Measurements from ENCODE around the gene LTO1.

LTO1 gene

DNA sequence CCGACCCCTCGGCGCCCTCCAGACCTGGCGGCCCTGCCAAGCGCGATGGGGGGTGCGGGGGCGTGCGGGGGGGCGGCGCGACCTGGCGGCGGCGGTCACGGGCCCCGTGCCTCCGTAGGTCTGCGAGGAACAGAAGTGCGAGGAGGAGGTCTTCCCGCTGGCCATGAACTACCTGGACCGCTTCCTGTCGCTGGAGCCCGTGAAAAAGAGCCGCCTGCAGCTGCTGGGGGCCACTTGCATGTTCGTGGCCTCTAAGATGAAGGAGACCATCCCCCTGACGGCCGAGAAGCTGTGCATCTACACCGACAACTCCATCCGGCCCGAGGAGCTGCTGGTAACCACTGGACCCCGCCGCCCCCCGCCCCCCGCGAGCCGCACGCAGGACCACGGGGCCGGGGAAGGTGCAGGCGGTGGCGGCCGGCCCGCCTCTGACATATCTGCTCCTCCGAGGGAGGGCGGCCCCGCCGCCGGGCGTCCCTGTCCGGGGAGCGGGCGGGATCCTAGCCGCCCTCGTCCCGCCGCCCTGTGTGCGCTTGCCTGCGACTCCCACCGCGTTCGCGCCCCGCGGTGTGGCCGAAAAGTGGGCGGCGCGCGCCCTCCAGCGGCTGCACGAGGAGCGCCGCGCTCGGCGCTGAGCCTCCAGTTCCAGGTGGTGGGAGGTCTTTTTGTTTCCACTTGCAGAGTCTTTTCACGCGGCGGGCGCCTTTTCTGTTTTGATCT is 32.1 kb downstream of the LTO1 start:
- in situ Hi-C loops (cut with HindIII; ENCODE audit: low pct_ligation_motif_present, low sequenced_read_pairs), result no loop called here

DNA sequence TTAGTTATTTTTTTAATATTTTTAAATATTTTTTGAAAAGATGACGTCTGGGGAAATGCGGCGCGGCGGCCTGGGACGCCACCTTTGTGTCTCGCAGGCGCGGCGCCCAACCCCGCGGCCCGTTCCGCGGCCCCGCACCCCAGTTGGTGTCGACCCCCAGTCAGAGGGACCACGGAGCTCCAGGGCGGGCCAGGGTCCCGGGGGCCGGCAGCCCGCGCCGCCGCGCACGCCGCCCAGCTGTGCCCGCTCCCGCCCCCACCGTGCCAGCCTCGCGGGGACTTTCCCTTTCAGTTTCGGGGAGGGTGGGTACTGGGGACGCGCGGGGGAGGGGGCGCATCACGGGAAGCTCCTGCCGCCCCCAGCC is 32.6 kb downstream of the LTO1 start:
- Histone ChIP-seq H3K36me3 (replicated peaks) (peaks cover 45% of the 10 kb centered on the region), H3K4me3 (ENCODE audit: low read depth, low read length) (peak overlapping the region; percentile 98), H3K27ac (peak overlapping the region; percentile 87), H3K27me3 (replicated peaks) (no peaks in the 10 kb centered on the region)
- in situ Hi-C loops (cut with HindIII; ENCODE audit: low pct_ligation_motif_present, low sequenced_read_pairs), result no loop called here
- DNase-seq, result no peak
- TF ChIP-seq, protein P1, sequence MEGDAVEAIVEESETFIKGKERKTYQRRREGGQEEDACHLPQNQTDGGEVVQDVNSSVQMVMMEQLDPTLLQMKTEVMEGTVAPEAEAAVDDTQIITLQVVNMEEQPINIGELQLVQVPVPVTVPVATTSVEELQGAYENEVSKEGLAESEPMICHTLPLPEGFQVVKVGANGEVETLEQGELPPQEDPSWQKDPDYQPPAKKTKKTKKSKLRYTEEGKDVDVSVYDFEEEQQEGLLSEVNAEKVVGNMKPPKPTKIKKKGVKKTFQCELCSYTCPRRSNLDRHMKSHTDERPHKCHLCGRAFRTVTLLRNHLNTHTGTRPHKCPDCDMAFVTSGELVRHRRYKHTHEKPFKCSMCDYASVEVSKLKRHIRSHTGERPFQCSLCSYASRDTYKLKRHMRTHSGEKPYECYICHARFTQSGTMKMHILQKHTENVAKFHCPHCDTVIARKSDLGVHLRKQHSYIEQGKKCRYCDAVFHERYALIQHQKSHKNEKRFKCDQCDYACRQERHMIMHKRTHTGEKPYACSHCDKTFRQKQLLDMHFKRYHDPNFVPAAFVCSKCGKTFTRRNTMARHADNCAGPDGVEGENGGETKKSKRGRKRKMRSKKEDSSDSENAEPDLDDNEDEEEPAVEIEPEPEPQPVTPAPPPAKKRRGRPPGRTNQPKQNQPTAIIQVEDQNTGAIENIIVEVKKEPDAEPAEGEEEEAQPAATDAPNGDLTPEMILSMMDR (IDR thresholded peaks at IDR 0.05; ENCODE audit: low read depth, low read length, missing control alignments), result no peak

More for the DNA sequence above, 32.1 kb downstream of the LTO1 start:
- peak overlapping the region; percentile 98 for H3K4me3 ChIP-seq (ENCODE audit: low read depth, low read length)
- peak; percentile 55 for DNase-seq
- peak overlapping the region; percentile 87 for H3K27ac ChIP-seq
- no peaks in the 10 kb centered on the region for H3K27me3 ChIP-seq (replicated peaks)
- H3K36me3 ChIP-seq (replicated peaks), result peaks cover 50% of the 10 kb centered on the region
- TF ChIP-seq, protein P1 (IDR thresholded peaks at IDR 0.05; ENCODE audit: low read depth, low read length, missing control alignments), result peak; percentile 69

DNA sequence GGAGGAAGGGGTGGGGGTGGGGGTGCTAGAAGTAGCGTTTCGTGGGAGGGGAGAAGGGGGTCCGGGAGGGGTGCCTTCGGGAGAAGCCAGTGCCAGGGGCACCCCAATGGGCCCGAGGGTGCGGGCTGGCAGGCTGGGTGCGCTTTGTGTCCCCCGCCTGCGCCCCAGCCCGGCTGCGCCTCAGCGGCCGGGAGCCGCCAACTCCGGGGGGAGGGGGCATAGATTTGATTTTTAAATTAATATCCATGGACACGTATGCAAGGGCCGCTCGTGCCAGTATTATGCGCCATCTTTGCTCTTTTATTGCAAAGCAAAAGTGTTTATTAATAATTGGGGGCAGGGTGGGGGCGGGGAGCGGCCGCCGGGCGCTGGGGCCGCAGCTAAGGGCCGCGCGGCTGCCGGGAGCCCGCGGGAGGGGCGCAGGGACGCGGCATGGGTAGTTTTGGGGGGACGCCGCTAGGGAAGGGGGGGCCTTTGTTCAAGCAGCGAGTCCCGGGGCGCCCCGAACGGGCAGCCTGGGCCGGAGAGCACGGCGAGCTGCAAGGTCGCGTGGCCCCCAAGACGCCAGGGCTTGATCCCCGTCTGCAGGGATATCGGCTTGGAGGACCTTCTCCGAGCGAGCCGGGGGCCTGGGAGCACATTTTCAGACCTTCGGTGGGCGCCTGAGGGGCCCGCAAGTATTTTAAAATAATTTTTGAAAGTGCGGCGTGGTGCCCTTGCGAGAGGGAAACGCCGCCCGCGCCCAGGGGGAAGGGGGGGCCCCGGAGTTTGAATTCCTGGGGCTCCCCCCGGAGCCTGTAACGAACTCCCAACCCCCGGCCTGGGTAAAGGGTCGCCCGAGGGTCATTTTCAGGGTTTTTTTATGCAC is 33.2 kb downstream of the LTO1 start:
- in situ Hi-C loops (cut with HindIII; ENCODE audit: low pct_ligation_motif_present, low sequenced_read_pairs), result no loop called here
- no peak for DNase-seq
- Histone ChIP-seq H3K36me3 (replicated peaks) (peaks cover 39% of the 10 kb centered on the region), H3K27ac (peak overlapping the region; percentile 87), H3K4me3 (ENCODE audit: low read depth, low read length) (peak overlapping the region; percentile 98), H3K27me3 (replicated peaks) (no peaks in the 10 kb centered on the region)
- TF ChIP-seq, protein P1 (IDR thresholded peaks at IDR 0.05; ENCODE audit: low read depth, low read length, missing control alignments), result no peak

DNA sequence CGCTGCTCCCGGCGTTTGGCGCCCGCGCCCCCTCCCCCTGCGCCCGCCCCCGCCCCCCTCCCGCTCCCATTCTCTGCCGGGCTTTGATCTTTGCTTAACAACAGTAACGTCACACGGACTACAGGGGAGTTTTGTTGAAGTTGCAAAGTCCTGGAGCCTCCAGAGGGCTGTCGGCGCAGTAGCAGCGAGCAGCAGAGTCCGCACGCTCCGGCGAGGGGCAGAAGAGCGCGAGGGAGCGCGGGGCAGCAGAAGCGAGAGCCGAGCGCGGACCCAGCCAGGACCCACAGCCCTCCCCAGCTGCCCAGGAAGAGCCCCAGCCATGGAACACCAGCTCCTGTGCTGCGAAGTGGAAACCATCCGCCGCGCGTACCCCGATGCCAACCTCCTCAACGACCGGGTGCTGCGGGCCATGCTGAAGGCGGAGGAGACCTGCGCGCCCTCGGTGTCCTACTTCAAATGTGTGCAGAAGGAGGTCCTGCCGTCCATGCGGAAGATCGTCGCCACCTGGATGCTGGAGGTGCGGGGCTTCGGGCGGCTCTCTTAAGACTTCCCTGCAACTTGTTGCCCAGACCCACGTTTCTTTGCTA is 34.1 kb downstream of the LTO1 start, which contains the start of gene CCND1:
TSS of gene CCND1 (plus strand) at position 162 of the 587 bp plus-strand sequence. CDS start at position 320, 158 bp downstream.
- peak; percentile 90 for DNase-seq
- Histone ChIP-seq H3K4me3 (ENCODE audit: low read depth, low read length) (peak within 1 kb of the TSS; percentile 98), H3K36me3 (replicated peaks) (peaks cover 30% of the 10 kb centered on the region), H3K27ac (peak within 1 kb of the TSS; percentile 87), H3K27me3 (replicated peaks) (no peaks in the 10 kb centered on the region)
- in situ Hi-C loops (cut with HindIII; ENCODE audit: low pct_ligation_motif_present, low sequenced_read_pairs), result no loop called here
- TF ChIP-seq, protein P1 (IDR thresholded peaks at IDR 0.05; ENCODE audit: low read depth, low read length, missing control alignments), result peak; percentile 52

DNA sequence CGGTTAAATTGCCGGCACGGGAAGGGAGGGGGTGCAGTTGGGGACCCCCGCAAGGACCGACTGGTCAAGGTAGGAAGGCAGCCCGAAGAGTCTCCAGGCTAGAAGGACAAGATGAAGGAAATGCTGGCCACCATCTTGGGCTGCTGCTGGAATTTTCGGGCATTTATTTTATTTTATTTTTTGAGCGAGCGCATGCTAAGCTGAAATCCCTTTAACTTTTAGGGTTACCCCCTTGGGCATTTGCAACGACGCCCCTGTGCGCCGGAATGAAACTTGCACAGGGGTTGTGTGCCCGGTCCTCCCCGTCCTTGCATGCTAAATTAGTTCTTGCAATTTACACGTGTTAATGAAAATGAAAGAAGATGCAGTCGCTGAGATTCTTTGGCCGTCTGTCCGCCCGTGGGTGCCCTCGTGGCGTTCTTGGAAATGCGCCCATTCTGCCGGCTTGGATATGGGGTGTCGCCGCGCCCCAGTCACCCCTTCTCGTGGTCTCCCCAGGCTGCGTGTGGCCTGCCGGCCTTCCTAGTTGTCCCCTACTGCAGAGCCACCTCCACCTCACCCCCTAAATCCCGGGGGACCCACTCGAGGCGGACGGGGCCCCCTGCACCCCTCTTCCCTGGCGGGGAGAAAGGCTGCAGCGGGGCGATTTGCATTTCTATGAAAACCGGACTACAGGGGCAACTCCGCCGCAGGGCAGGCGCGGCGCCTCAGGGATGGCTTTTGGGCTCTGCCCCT is 34.7 kb downstream of the LTO1 start:
- Histone ChIP-seq H3K27ac (peak overlapping the region; percentile 79), H3K27me3 (replicated peaks) (no peaks in the 10 kb centered on the region), H3K4me3 (ENCODE audit: low read depth, low read length) (peak overlapping the region; percentile 98), H3K36me3 (replicated peaks) (peaks cover 24% of the 10 kb centered on the region)
- TF ChIP-seq, protein P1 (IDR thresholded peaks at IDR 0.05; ENCODE audit: low read depth, low read length, missing control alignments), result no peak
- in situ Hi-C loops (cut with HindIII; ENCODE audit: low pct_ligation_motif_present, low sequenced_read_pairs), result no loop called here
- DNase-seq, result no peak

All from brain microvascular endothelial cell (primary cell).